ENCODE data around the gene EYA2. TPM values are rescaled to one million over a fixed set of nuclear protein-coding genes. Genes with fewer than 3 reads are reported as not detected.

Gene EYA2
- polyA plus RNA-seq, 3 donors, result 0.98 to 26.4 (median 7.9) TPM

DNA sequence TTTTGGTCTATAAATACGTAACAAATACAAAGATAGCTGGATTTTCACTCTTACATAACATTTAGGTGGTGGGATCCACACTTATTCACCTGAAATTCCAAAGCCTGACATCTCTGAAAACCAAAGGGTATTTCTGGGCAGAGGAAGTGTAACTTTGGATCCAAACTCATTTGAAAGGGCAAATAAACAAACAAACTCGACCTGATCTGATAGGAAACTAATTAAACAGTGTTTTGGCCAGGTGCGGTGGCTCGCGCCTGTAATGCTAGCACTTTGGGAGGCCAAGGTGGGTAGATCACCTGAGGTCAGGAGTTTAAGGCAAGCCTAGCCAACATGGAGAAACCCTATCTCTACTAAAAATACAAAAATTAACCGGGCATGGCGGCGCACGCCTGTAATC, 332.9 kb downstream of the EYA2 start:
- 88 to 95% (median 93%) methylated on average over 9 of the region's 9 CpGs for WGBS, 3 donors
- no peak overlapping the region for H3K27ac ChIP-seq (ENCODE audit: low read depth, low read length)

DNA sequence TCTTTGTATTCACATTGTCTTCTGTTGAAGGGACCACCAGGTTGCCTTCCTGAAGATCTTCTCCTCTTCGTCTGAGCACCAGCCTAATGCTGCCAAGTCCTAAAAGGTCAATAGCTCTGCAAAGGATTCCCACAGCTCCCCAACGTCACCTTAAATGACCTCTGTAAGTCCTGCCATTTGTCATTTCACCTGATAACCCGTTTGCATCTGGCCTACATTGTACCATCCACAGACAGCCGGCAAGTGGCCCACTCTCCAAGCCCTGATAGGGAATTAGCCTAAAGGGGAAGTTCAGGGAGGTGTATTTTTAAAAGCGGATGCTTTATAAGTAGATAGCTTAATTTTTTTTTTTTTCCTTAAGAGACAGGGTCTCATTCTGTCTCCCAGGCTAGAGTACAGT, 334.0 kb downstream of the EYA2 start:
- WGBS, 3 donors, result 72 to 84% (median 72%) methylated on average over 5 of the region's 5 CpGs
- no peak overlapping the region for H3K27ac ChIP-seq (ENCODE audit: low read depth, low read length)

DNA sequence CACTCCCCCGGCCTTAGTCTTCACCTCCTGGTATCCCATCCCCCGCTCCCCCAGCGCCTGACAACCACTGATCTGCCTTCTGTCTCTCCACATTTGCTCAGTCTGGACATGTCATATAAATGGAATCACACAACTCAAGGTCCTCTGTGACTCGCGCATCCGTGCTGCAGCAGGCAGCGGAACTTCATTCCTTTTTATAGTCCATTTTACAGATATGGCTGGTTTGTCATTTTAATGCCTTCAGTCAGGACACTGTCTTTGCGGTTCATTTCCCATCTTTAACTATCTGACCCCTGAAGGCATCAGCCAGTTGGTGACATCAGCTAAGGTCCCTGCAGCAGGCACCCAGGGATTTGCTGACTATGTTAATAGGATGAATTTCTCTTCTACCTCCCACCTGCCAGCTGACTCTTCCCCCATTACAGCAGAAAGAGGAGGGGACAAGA, 336.2 kb downstream of the EYA2 start:
- WGBS, 3 donors, result 94 to 97% (median 97%) methylated on average over 8 of the region's 8 CpGs
- no peak overlapping the region for H3K27ac ChIP-seq (ENCODE audit: low read depth, low read length)

DNA sequence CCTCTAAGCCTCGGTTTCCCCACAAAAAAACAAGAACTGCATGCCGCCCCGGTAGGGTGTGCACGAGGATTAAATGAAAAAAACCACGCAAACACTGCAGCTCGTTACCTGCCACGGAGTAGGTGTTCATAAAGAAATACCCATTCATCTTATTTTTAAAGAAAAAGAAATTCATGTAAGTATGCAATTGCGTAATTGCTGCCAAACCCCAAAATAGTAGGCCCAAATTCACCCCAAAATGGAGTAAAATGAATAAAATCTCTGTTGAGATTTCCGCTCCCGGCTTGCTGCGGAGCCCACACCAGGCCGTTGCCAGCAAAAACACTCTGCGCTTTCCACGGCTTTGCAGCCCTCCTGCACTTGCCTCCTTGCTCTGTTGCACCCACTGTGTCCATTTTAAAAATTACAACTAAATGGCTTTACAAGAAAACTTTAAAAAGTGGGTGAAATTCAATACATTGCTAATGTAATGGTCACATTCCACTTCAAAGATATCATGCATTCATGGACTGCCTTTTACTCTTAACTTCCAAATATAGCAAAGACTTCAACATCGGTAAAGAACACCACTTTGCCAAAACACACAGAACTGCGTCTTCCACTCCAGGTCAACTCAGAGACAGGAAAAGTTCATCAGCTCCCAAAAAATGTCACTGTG, 336.9 kb downstream of the EYA2 start:
- H3K27ac ChIP-seq (ENCODE audit: low read depth, low read length), result no peak overlapping the region
- WGBS, 3 donors, result 94 to 95% (median 95%) methylated on average over 16 of the region's 16 CpGs

DNA sequence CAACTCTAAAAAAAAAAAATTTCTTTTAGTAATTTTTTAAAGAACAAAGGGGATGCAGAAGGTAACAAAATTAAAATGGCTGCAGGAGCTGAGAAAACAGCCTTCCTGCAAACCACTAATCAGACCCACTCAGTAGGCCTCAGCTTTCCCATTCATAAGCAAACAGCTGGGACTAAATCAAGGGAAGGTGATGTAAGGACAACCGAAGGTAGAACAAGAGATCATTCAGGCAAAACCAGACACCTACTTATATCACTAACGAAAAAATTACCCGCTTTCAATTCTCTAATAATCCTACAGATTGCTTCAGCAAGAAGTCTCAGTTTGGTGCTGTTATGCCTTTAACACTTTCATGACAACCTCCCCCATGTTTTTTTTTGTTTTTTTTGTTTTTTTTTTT, 337.9 kb downstream of the EYA2 start:
- whole genome bisulfite sequencing, 3 donors, result 96 to 98% (median 97%) methylated on average over 3 of the region's 3 CpGs
- H3K27ac ChIP-seq (ENCODE audit: low read depth, low read length), result no peak overlapping the region

DNA sequence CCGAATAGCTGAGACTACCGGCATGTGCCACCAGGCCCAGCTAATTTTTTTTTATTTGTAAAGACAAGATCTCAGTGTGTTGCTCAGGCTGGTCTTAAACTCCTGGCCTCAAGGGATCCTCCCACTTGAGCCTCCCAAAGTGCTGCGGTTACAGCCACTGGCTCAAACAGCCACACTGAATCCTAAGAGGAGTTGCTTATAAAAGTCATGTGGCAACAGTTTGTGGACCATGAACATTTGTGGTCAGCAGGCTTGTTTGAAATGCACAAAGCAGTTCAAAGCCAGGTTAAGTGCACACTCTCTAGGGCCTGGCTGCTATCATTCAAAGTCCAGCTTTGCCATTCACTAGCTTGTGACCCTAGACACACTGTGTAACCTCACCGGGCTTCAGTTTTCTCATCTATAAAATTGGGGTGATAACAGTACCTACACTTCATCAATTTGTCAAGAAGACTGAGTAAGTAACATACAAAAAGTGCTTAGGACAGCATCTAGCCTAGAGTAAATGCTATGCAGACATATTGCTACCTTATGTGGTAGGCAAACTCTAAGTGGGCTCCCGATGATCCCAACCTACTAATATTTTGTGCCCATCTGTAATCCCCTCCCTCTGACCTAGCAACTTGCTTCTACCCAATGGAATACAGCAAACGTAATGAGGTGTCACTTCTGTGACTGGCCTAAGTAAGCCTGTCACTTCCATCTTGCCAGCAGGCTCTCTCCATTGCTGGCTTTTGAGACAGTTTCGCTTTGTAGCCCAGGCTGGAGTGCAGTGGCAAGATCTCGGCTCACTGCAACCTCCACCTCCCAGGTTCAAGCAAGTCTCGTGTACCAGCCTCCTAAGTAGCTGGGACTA, 338.9 kb downstream of the EYA2 start:
- WGBS, 3 donors, result 90 to 94% (median 93%) methylated on average over 9 of the region's 9 CpGs
- no peak overlapping the region for H3K27ac ChIP-seq (ENCODE audit: low read depth, low read length)

DNA sequence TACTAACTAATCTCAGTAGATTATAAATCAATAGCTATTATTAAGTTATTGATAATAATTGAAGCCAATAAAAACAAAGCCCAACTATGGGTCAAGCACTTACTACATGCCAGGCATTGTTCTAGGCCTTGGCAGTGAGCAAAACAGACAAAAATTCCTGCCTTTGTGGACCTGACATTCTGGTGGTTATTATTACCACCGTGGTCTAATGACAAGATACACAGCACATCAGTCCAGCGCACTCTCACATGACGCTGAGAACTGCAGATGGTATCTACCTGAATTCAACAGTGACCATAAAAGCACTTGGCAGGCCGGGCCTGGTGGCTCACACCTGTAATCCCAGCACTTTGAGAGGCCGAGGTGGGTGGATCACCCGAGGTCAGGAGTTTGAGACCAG, 340.5 kb downstream of the EYA2 start:
- no peak overlapping the region for H3K27ac ChIP-seq (ENCODE audit: low read depth, low read length)
- 95 to 98% (median 97%) methylated on average over 6 of the region's 6 CpGs for whole genome bisulfite sequencing, 3 donors

DNA sequence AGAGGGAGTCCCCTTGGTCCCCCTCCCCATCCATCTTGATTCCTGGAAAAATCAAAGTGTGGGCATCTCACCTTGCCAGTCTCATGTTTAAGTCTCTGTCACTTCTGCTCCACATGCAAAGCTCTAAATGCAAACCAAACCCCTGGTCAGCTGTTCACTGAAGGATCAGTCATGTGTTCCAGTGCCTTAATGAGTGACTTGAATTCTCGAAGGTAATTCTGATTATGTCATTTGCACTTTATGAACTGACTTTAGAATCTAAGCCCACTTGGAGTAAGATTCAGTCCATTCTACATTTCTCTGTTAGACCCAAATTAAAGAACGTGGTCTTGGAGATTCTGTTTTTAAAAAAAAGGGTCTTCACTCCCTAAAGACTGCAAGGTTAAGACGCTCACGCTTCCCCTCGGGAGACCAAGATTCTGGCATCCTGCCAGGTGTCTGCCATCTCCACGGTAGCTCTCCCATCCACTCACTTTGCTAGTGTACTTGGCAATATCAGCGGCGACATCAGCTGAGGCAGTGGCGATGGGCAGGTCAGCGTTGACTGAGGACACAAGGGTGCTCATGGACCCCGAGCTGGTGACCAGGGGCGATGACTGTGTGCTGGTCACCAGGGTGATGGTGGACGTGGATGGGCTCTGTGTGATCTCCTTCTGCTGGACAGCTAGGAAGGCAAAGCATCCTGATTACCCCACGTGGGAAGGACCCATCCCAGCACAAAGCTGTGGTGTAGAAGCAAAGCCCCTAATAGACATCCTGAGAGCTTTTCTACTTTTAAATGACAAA, 341.4 kb downstream of the EYA2 start:
- 88 to 92% (median 89%) methylated on average over 14 of the region's 14 CpGs for WGBS, 3 donors
- no peak overlapping the region for H3K27ac ChIP-seq (ENCODE audit: low read depth, low read length)

DNA sequence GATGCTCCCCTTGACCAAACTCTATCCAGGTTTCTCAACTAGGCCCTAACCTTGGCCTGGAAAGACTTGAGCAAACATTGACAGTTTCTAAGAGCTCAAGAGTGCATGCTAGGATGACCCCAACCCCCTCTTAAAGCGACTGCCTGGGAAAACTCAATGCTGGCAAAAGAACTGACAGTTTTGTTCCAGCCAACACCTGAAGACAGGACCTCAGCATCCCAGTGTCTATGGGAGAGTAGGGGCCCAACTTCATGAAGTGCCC, 341.9 kb downstream of the EYA2 start:
- WGBS, 3 donors, result 81 to 98% (median 90%) methylated on average over 1 of the region's 1 CpG
- H3K27ac ChIP-seq (ENCODE audit: low read depth, low read length), result no peak overlapping the region

DNA sequence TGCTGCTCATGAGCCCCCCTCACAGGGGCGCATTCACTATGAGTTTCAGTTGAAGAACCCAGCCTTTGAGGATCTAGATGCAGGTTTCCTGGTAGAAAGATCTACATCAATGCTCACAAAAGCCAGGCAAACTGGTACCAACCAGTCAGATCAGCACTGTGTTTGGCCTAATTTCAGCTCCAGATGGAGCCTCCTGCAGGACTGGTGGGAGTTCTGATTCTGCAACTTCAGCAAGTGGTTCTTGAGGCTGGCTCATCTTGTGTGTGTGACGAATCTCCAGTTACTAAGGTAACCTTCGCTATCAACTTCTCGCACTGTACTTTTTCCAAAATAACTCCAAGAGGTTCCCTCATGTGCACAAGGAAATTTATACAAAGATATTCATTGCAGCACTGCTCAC, 343.1 kb downstream of the EYA2 start:
- 89 to 98% (median 94%) methylated on average over 4 of the region's 4 CpGs for WGBS, 3 donors
- H3K27ac ChIP-seq (ENCODE audit: low read depth, low read length), result no peak overlapping the region

Other genes with a start within 250 kb of the EYA2 start
- 1 to 10 TPM in 2 of 3 donors, under 1 TPM in 1; 0.48 to 2.2 (median 1.2) TPM for gene SLC13A3, start 243.4 kb upstream of the EYA2 start, polyA plus RNA-seq
- 1 to 10 TPM; 3.4 to 9.3 (median 8.3) TPM for gene TP53RK, start 205.4 kb upstream of the EYA2 start, polyA plus RNA-seq
- gene SLC2A10, start 185.2 kb upstream of the EYA2 start, polyA plus RNA-seq, result 1 to 10 TPM; 4.5 to 9.1 (median 6.7) TPM